H1 (cell line): Measurements from ENCODE around the gene WDR33. TPM values are rescaled to one million over a fixed set of nuclear protein-coding genes. Genes with fewer than 3 reads are reported as not detected.

Experiments used
- CTCF ChIA-PET: fragments of 300-600 bp; sonication (Branson Sonifier 250); formaldehyde crosslinking; loops from one replicate; lab custom pipeline; 2021; ENCODE audit not compliant: partially characterized antibody; lab: Charles Lee
- POLR2A ChIA-PET: fragments of 300-600 bp; sonication (Branson Sonifier 250); formaldehyde crosslinking; loops from one replicate; lab custom pipeline; 2021; ENCODE audit warnings: inconsistent platforms; ENCODE audit not compliant: partially characterized antibody; lab: Charles Lee
- DNase-seq, 2 experiments: peaks; one replicate each; pipeline versions ENCODE4 v3.0.0 to v3.0.0-alpha.2; 2010 to 2022; ENCODE audit warnings: low spot score in 2 of 2, low read depth in 1 of 2, mixed read lengths in 1 of 2
- FAIRE-seq: peaks from 2 replicates; lab custom pipeline; 2011; peaks lifted over from hg19 to GRCh38; lab: Jason Lieb, UNC
- H2AFZ ChIP-seq: 2 replicates; pipeline ENCODE4 v1.8.1; 2012; ENCODE audit warnings: low read length, inconsistent platforms
- H2AK5ac ChIP-seq: 2 replicates; pipeline ENCODE4 v1.6.1; 2013; ENCODE audit warnings: low read depth, low read length
- H2BK120ac ChIP-seq: replicated peaks from 2 replicates; pipeline ENCODE3; 2013; ENCODE audit warnings: low read depth, low read length, inconsistent platforms
- H2BK12ac ChIP-seq: 2 replicates; pipeline ENCODE4 v1.6.1; 2013; ENCODE audit warnings: low read depth, low read length
- H2BK15ac ChIP-seq: 2 replicates; pipeline ENCODE4 v1.6.1; 2013; ENCODE audit warnings: low read length
- H2BK20ac ChIP-seq: 2 replicates; pipeline ENCODE4 v1.6.1; 2013; ENCODE audit warnings: low read length
- H2BK5ac ChIP-seq: 2 replicates; pipeline ENCODE4 v1.6.1; 2013; ENCODE audit warnings: low read depth, low read length
- H3K14ac ChIP-seq: 2 replicates; pipeline ENCODE4 v1.6.1; 2013; ENCODE audit warnings: inconsistent platforms; ENCODE audit not compliant: insufficient read length
- H3K18ac ChIP-seq: 2 replicates; pipeline ENCODE4 v1.6.1; 2013; ENCODE audit warnings: low read length; ENCODE audit errors: extremely low read depth
- H3K23ac ChIP-seq: 2 replicates; pipeline ENCODE4 v1.6.1; 2013; ENCODE audit warnings: inconsistent platforms; ENCODE audit not compliant: insufficient read length
- H3K23me2 ChIP-seq: 2 replicates; pipeline ENCODE4 v1.6.1; 2013; ENCODE audit warnings: low read depth, low read length
- H3K27ac ChIP-seq: 2 replicates; pipeline ENCODE4 v1.6.1; 2011; ENCODE audit warnings: low read depth, low read length, inconsistent platforms
- H3K27me3 ChIP-seq, 4 experiments: replicated peaks in 1 of 4; 1 replicate in 1 of 4; 2 replicates in 3 of 4; pipeline versions ENCODE4 v1.6.1 to v1.8.1; 2011 to 2013; ENCODE audit warnings: low read length in 3 of 4, mild to moderate bottlenecking in 3 of 4, inconsistent platforms in 2 of 4, mixed read lengths in 2 of 4, moderate library complexity in 1 of 4; ENCODE audit not compliant: control insufficient read depth in 3 of 4, insufficient read depth in 3 of 4; ENCODE audit errors: extremely low read depth in 1 of 4
- H3K36me3 ChIP-seq, 4 experiments: 2 replicates each; pipeline versions ENCODE4 v1.6.1 to v1.8.1; 2011 to 2013; ENCODE audit warnings: mild to moderate bottlenecking in 4 of 4, low read length in 3 of 4, moderate library complexity in 2 of 4, control low read depth in 1 of 4, inconsistent platforms in 1 of 4; ENCODE audit not compliant: insufficient read depth in 4 of 4, control insufficient read depth in 2 of 4
- H3K4ac ChIP-seq: replicated peaks from 2 replicates; pipeline ENCODE3; 2013; ENCODE audit warnings: low read length, low read depth, mixed read lengths, inconsistent platforms; ENCODE audit not compliant: insufficient read length
- H3K4me1 ChIP-seq, 4 experiments: replicated peaks in 1 of 4; 1 replicate in 1 of 4; 2 replicates in 3 of 4; pipeline versions ENCODE4 v1.6.1 to v1.8.1; 2011 to 2013; ENCODE audit warnings: low read length in 3 of 4, inconsistent platforms in 2 of 4, mixed read lengths in 1 of 4; ENCODE audit not compliant: insufficient read depth in 4 of 4, control insufficient read depth in 3 of 4
- H3K4me2 ChIP-seq, 2 experiments: 2 replicates each; pipeline versions ENCODE4 v1.6.1 to v1.8.1; 2011 to 2013; ENCODE audit warnings: low read depth in 2 of 2, low read length in 2 of 2, control low read depth in 1 of 2, inconsistent platforms in 1 of 2, mild to moderate bottlenecking in 1 of 2; ENCODE audit not compliant: insufficient read depth in 1 of 2
- H3K4me3 ChIP-seq, 4 experiments: fragments of 200-600, 300-600 bp in 1 of 4; sonication (generic), shearing (Covaris generic), sonication (Bioruptor Twin) in 1 of 4; 2 replicates each; pipeline versions ENCODE4 v1.5.1 to v1.8.1; 2011 to 2016; ENCODE audit warnings: low read length in 4 of 4, low read depth in 3 of 4, control low read depth in 2 of 4, inconsistent platforms in 2 of 4, mild to moderate bottlenecking in 2 of 4, mixed read lengths in 1 of 4, moderate library complexity in 1 of 4; ENCODE audit not compliant: insufficient read depth in 2 of 4; ENCODE audit errors: extremely low read depth in 1 of 4
- H3K56ac ChIP-seq: replicated peaks from 2 replicates; pipeline ENCODE3; 2013; ENCODE audit warnings: low read depth, mild to moderate bottlenecking, mixed read lengths, low read length, inconsistent platforms; ENCODE audit not compliant: insufficient read length
- H3K79me1 ChIP-seq: 2 replicates; pipeline ENCODE4 v1.6.1; 2013; ENCODE audit warnings: low read depth, low read length, control low read depth
- H3K79me2 ChIP-seq, 2 experiments: 2 replicates each; pipeline versions ENCODE4 v1.6.1 to v1.8.1; 2012 to 2013; ENCODE audit warnings: low read length in 2 of 2, mild to moderate bottlenecking in 2 of 2, inconsistent platforms in 1 of 2; ENCODE audit not compliant: insufficient read depth in 2 of 2, control insufficient read depth in 1 of 2
- H3K9ac ChIP-seq, 4 experiments: replicated peaks in 1 of 4; 1 replicate in 1 of 4; 2 replicates in 3 of 4; pipeline versions ENCODE4 v1.6.1 to v1.8.1; 2011 to 2013; ENCODE audit warnings: low read depth in 3 of 4, low read length in 3 of 4, control low read depth in 2 of 4, mild to moderate bottlenecking in 2 of 4, moderate library complexity in 2 of 4, inconsistent platforms in 1 of 4; ENCODE audit errors: extremely low read depth in 1 of 4
- H3K9me3 ChIP-seq, 2 experiments: 2 replicates each; pipeline versions ENCODE4 v1.6.1 to v1.8.1; 2012 to 2013; ENCODE audit warnings: mild to moderate bottlenecking in 2 of 2, moderate library complexity in 2 of 2, control low read depth in 1 of 2, inconsistent platforms in 1 of 2, low read depth in 1 of 2, low read length in 1 of 2, mixed read lengths in 1 of 2; ENCODE audit not compliant: insufficient read depth in 2 of 2
- H4K20me1 ChIP-seq, 2 experiments: replicated peaks in 1 of 2; 2 replicates each; pipeline versions ENCODE3 to v1.8.1; 2011 to 2013; ENCODE audit warnings: inconsistent platforms in 2 of 2, low read length in 2 of 2, mild to moderate bottlenecking in 1 of 2; ENCODE audit not compliant: insufficient read depth in 2 of 2, control insufficient read depth in 1 of 2
- H4K5ac ChIP-seq: 2 replicates; pipeline ENCODE4 v1.6.1; 2013; ENCODE audit warnings: low read length, low read depth, mixed read lengths, inconsistent platforms; ENCODE audit not compliant: insufficient read length
- H4K8ac ChIP-seq: 2 replicates; pipeline ENCODE4 v1.8.0; 2013; ENCODE audit warnings: mild to moderate bottlenecking, moderate library complexity, low read length, inconsistent platforms; ENCODE audit not compliant: insufficient read depth; ENCODE audit errors: extremely low read depth
- H4K91ac ChIP-seq: replicated peaks from 2 replicates; pipeline ENCODE3; 2013; ENCODE audit warnings: low read length, mixed read lengths, inconsistent platforms; ENCODE audit not compliant: insufficient read length
- CBX8 ChIP-seq: fragments of 300-800, 300-1000 bp; sonication (generic); IDR thresholded peaks from 2 replicates; pipeline ENCODE4 v1.7.1; 2016; ENCODE audit warnings: low read depth, low read length, borderline replicate concordance
- CTBP2 ChIP-seq: IDR thresholded peaks from 2 replicates; pipeline ENCODE4 v1.7.0; 2011; ENCODE audit warnings: borderline replicate concordance, mild to moderate bottlenecking, moderate library complexity, mixed read lengths, low read length; ENCODE audit not compliant: insufficient read depth, insufficient read length
- CTCF ChIP-seq, 3 experiments: IDR thresholded peaks; 1 replicate in 2 of 3; 2 replicates in 1 of 3; pipeline versions ENCODE4 v1.5.1 to v1.6.1; 2011; ENCODE audit warnings: low read length in 3 of 3, mild to moderate bottlenecking in 3 of 3, inconsistent platforms in 2 of 3, low read depth in 1 of 3, moderate library complexity in 1 of 3; ENCODE audit not compliant: insufficient read depth in 1 of 3; ENCODE audit errors: control extremely low read depth in 1 of 3
- KDM1A ChIP-seq: fragments of 200-600, 300-600 bp; sonication (generic); IDR thresholded peaks from 2 replicates; pipeline ENCODE4 v1.7.1; 2016; ENCODE audit warnings: mild to moderate bottlenecking, low read length, borderline replicate concordance
- NANOG ChIP-seq: IDR thresholded peaks from 2 replicates; pipeline ENCODE4 v1.6.1; 2011; ENCODE audit warnings: low read length, low read depth, mild to moderate bottlenecking, inconsistent platforms; ENCODE audit not compliant: insufficient read depth, poor library complexity, severe bottlenecking
- POLR2AphosphoS5 ChIP-seq: IDR thresholded peaks from 2 replicates; pipeline ENCODE4 v1.6.1; 2011; ENCODE audit warnings: low read depth, low read length
- SAP30 ChIP-seq: fragments of 300-600 bp; sonication (generic); IDR thresholded peaks from 2 replicates; pipeline ENCODE4 v1.7.1; 2012; ENCODE audit warnings: low read length, moderate library complexity, mild to moderate bottlenecking, inconsistent platforms; ENCODE audit not compliant: insufficient read depth, insufficient replicate concordance
- SIN3A ChIP-seq, 2 experiments: IDR thresholded peaks in 1 of 2; conservative IDR thresholded peaks in 1 of 2; 2 replicates each; pipeline ENCODE4 v1.6.1; 2011 to 2012; ENCODE audit warnings: low read length in 2 of 2, improper control_type of control experiment in 1 of 2, low read depth in 1 of 2, mild to moderate bottlenecking in 1 of 2
- SIX5 ChIP-seq: IDR thresholded peaks from 2 replicates; pipeline ENCODE4 v1.6.1; 2011; ENCODE audit warnings: mild to moderate bottlenecking, low read depth, low read length
- SP2 ChIP-seq: IDR thresholded peaks from 2 replicates; pipeline ENCODE4 v1.6.1; 2012; ENCODE audit warnings: mild to moderate bottlenecking, low read length, inconsistent platforms
- TAF7 ChIP-seq: optimal IDR thresholded peaks from 2 replicates; pipeline ENCODE3; 2011; ENCODE audit warnings: low read depth, mild to moderate bottlenecking, inconsistent platforms, low read length, moderate library complexity, borderline replicate concordance
- WGBS, 2 experiments: shearing (Covaris generic) in 1 of 2; methylation state at CpG; one replicate each; pipeline versions ENCODE4 v1.1.6 to v1.1.7; 2013 to 2015; ENCODE audit warnings: low lambda C conversion rate in 2 of 2, mixed read lengths in 2 of 2, inconsistent platforms in 1 of 2, low coverage in 1 of 2, missing lambda C conversion rate in 1 of 2; ENCODE audit not compliant: insufficient replicate concordance in 2 of 2, insufficient coverage in 1 of 2, insufficient read length in 1 of 2; ENCODE audit errors: extremely low coverage in 1 of 2, missing lambda C conversion rate in 1 of 2; 5-methylcytosine and 5-hydroxymethylcytosine counted together
- polyA plus RNA-seq, 7 experiments: library from polyadenylated mRNA; depleted of rRNA in 3 of 7; stranded (reverse) in 5 of 7; unstranded in 2 of 7; fragments of >200 nt in 5 of 7; fragments of 200-250 nt in 2 of 7; gene quantifications; 1 replicate in 5 of 7; 2 replicates in 1 of 7; 4 replicates in 1 of 7; pipeline versions ENCODE4 v1.2.1 to v1.2.3, GENCODE V29; 2011 to 2013; ENCODE audit warnings: missing spikeins in 2 of 7, mixed read lengths in 2 of 7
- total RNA-seq: library from RNA; stranded (reverse); fragmentation: NEBNext Ultra II Directional; extraction: Animal tissue kit (Norgen Biotek cat#: 25700); gene quantifications from 2 replicates; pipeline ENCODE4 v1.2.1, GENCODE V29; 2021

Gene WDR33
- total and polyA plus RNA-seq, 2 of the 8 experiments (the other 6 are each of a cell fraction or from before 2014, with no cell fraction given): 18.1 to 82.7 TPM

- Histone ChIP-seq H3K18ac (no peak overlapping the region), H3K23me2 (no peaks in the 10 kb centered on the region), H3K9ac (no peak overlapping the region), H2BK120ac (no peak overlapping the region), H3K4me3 (no peak overlapping the region), H3K4me1 (peaks cover 0 to 6% (median 0%) of the 10 kb centered on the region in 4 experiments; a peak in 2 of 7 replicates), H3K56ac (no peak overlapping the region), H4K91ac (no peak overlapping the region), H3K36me3 (peaks cover 0 to 33% (median 6%) of the 10 kb centered on the region in 4 experiments; a peak in 5 of 8 replicates), H3K79me2 (peaks cover 3 to 62% of the 10 kb centered on the region in 2 experiments; a peak in 2 of 4 replicates), H2BK12ac (no peak overlapping the region), H3K4me2 (no peak overlapping the region), H2BK20ac (no peak overlapping the region), H3K9me3 (no peaks in the 10 kb centered on the region), H3K27ac (no peak overlapping the region), H2BK5ac (no peak overlapping the region), H3K27me3 (no peaks in the 10 kb centered on the region), H3K23ac (no peak overlapping the region), H4K8ac (no peak overlapping the region), H4K5ac (no peak overlapping the region), H2AFZ (no peak overlapping the region), H3K79me1 (no peaks in the 10 kb centered on the region), H3K4ac (no peak overlapping the region), H4K20me1 (peaks cover 6 to 12% of the 10 kb centered on the region in 2 experiments), H2AK5ac (no peak overlapping the region), H2BK15ac (no peak overlapping the region), H3K14ac (no peak overlapping the region)
- POLR2A ChIA-PET: no interaction called here
- FAIRE-seq: no peak
- no peak for DNase-seq
- CTCF ChIA-PET: no interaction called here
- 85% methylated on average over 2 of the region's 2 CpGs; no CpG with 5 or more reads in 1 of the 2 experiments for WGBS, 2 experiments
- no peak for TF ChIP-seq CTCF (IDR thresholded peaks at IDR 0.05; ENCODE audit: control extremely low read depth in 1 of 3, insufficient read depth in 1 of 3, low read depth in 1 of 3, low read length in 3 of 3)
- no peak for TF ChIP-seq SP2
- TF ChIP-seq CBX8: no peak
- TF ChIP-seq CTBP2: no peak
- no peak for TF ChIP-seq KDM1A
- TF ChIP-seq NANOG: no peak
- TF ChIP-seq SIN3A (conservative IDR thresholded peaks at IDR 0.05 in 1 of 2, IDR thresholded peaks at IDR 0.05 in 1 of 2; ENCODE audit: low read depth in 1 of 2, low read length in 2 of 2): no peak
- no peak for TF ChIP-seq SAP30
- no peak for TF ChIP-seq POLR2AphosphoS5
- no peak for TF ChIP-seq TAF7
- TF ChIP-seq SIX5: no peak
Observed at GRCh38 chr2:127771756-127772155, 39.2 kb downstream of the WDR33 start.
